Measurements from ENCODE around the gene PRKAG2.

Gene PRKAG2

GRCh38 chr7:151838072-151838471 lies 38.8 kb downstream of the PRKAG2 start:
- TF ChIP-seq CTCF (IDR thresholded peaks at IDR 0.05; ENCODE audit: low read depth, low read length, missing control alignments), result no peak
- no peak overlapping the region for H3K27ac ChIP-seq
- in situ Hi-C loops (cut with HindIII; ENCODE audit: low pct_ligation_motif_present, low sequenced_read_pairs), result no loop called here

GRCh38 chr7:151837285-151838042 lies 39.5 kb downstream of the PRKAG2 start:
- no peak for TF ChIP-seq CTCF (IDR thresholded peaks at IDR 0.05; ENCODE audit: low read depth, low read length, missing control alignments)
- H3K27me3 ChIP-seq (replicated peaks), result peaks cover 1% of the 10 kb centered on the region
- H3K27ac ChIP-seq, result no peak overlapping the region
- in situ Hi-C loops (cut with HindIII; ENCODE audit: low pct_ligation_motif_present, low sequenced_read_pairs), result no loop called here
- H3K4me3 ChIP-seq (ENCODE audit: low read depth, low read length), result no peak overlapping the region
- no peaks in the 10 kb centered on the region for H3K36me3 ChIP-seq (replicated peaks)
- DNase-seq, result no peak

More at GRCh38 chr7:151838072-151838471, 38.8 kb downstream of the PRKAG2 start:
- Histone ChIP-seq H3K36me3 (replicated peaks) (no peaks in the 10 kb centered on the region), H3K4me3 (ENCODE audit: low read depth, low read length) (no peak overlapping the region), H3K27me3 (replicated peaks) (peaks cover 1% of the 10 kb centered on the region)
- no peak for DNase-seq

- TF ChIP-seq CTCF (IDR thresholded peaks at IDR 0.05; ENCODE audit: low read depth, low read length, missing control alignments), result no peak
- no peak for DNase-seq
- Histone ChIP-seq H3K27ac (no peak overlapping the region), H3K27me3 (replicated peaks) (peaks cover 1% of the 10 kb centered on the region), H3K36me3 (replicated peaks) (no peaks in the 10 kb centered on the region), H3K4me3 (ENCODE audit: low read depth, low read length) (no peak overlapping the region)
- in situ Hi-C loops (cut with HindIII; ENCODE audit: low pct_ligation_motif_present, low sequenced_read_pairs), result no loop called here
Measured at GRCh38 chr7:151836927-151837205, 40.0 kb downstream of the PRKAG2 start.

- in situ Hi-C loops (cut with HindIII; ENCODE audit: low pct_ligation_motif_present, low sequenced_read_pairs), result no loop called here
- DNase-seq, result no peak
- Histone ChIP-seq H3K27me3 (replicated peaks) (peaks cover 1% of the 10 kb centered on the region), H3K4me3 (ENCODE audit: low read depth, low read length) (no peak overlapping the region), H3K36me3 (replicated peaks) (no peaks in the 10 kb centered on the region), H3K27ac (no peak overlapping the region)
- TF ChIP-seq CTCF (IDR thresholded peaks at IDR 0.05; ENCODE audit: low read depth, low read length, missing control alignments), result no peak
Measured at GRCh38 chr7:151836191-151836926, 40.6 kb downstream of the PRKAG2 start.

GRCh38 chr7:151835636-151836035 lies 41.3 kb downstream of the PRKAG2 start:
- no peak for DNase-seq
- H3K27me3 ChIP-seq (replicated peaks), result peaks cover 1% of the 10 kb centered on the region
- no peak overlapping the region for H3K4me3 ChIP-seq (ENCODE audit: low read depth, low read length)
- H3K27ac ChIP-seq, result no peak overlapping the region
- TF ChIP-seq CTCF (IDR thresholded peaks at IDR 0.05; ENCODE audit: low read depth, low read length, missing control alignments), result no peak
- in situ Hi-C loops (cut with HindIII; ENCODE audit: low pct_ligation_motif_present, low sequenced_read_pairs), result no loop called here
- H3K36me3 ChIP-seq (replicated peaks), result no peaks in the 10 kb centered on the region

Measured in brain microvascular endothelial cell (primary cell).